GM11168 (cell line): ENCODE data around the gene MALRD1.

Experiments used
- in situ Hi-C: fragments of 300-500 bp; cut with MboI; formaldehyde crosslinking; loops from one replicate; pipeline ENCODE4 v1.12.0; 2022; ENCODE audit warnings: low sequenced_read_pairs; ENCODE audit not compliant: unreplicated experiment

Gene MALRD1

GRCh38 chr10:19098803-19099202 is 50.2 kb downstream of the MALRD1 start:
- in situ Hi-C loops, result no loop called here

GRCh38 chr10:19107406-19107805 is 58.8 kb downstream of the MALRD1 start:
- in situ Hi-C loops, result no loop called here

- in situ Hi-C loops, result no loop called here
Measured at GRCh38 chr10:19111501-19112267, 63.1 kb downstream of the MALRD1 start.

- in situ Hi-C loops, result no loop called here
Measured at GRCh38 chr10:19117438-19117837, 68.8 kb downstream of the MALRD1 start.

- in situ Hi-C loops, result no loop called here
Measured at GRCh38 chr10:19119191-19119590, 70.6 kb downstream of the MALRD1 start.

- in situ Hi-C loops, result no loop called here
Measured at GRCh38 chr10:19120381-19120908, 71.8 kb downstream of the MALRD1 start.

- in situ Hi-C loops, result no loop called here
Measured at GRCh38 chr10:19133992-19134391, 85.4 kb downstream of the MALRD1 start.

- in situ Hi-C loops, result no loop called here
Measured at GRCh38 chr10:19142967-19143366, 94.4 kb downstream of the MALRD1 start.

- in situ Hi-C loops, result no loop called here
Measured at GRCh38 chr10:19144206-19144605, 95.6 kb downstream of the MALRD1 start.

- in situ Hi-C loops, result no loop called here
Measured at GRCh38 chr10:19154375-19154774, 105.8 kb downstream of the MALRD1 start.

- in situ Hi-C loops, result no loop called here
Measured at GRCh38 chr10:19158358-19158757, 109.8 kb downstream of the MALRD1 start.

GRCh38 chr10:19158870-19159269 is 110.3 kb downstream of the MALRD1 start:
- in situ Hi-C loops, result no loop called here

- in situ Hi-C loops, result no loop called here
Measured at GRCh38 chr10:19164461-19164860, 115.9 kb downstream of the MALRD1 start.

GRCh38 chr10:19168584-19168983 is 120.0 kb downstream of the MALRD1 start:
- in situ Hi-C loops, result no loop called here

- in situ Hi-C loops, result no loop called here
Measured at GRCh38 chr10:19169041-19169440, 120.4 kb downstream of the MALRD1 start.

- in situ Hi-C loops, result no loop called here
Measured at GRCh38 chr10:19169684-19170083, 121.1 kb downstream of the MALRD1 start.

GRCh38 chr10:19178675-19179074 is 130.1 kb downstream of the MALRD1 start:
- in situ Hi-C loops, result no loop called here

- in situ Hi-C loops, result no loop called here
Measured at GRCh38 chr10:19184891-19185290, 136.3 kb downstream of the MALRD1 start.

GRCh38 chr10:19194866-19195265 is 146.3 kb downstream of the MALRD1 start:
- in situ Hi-C loops, result no loop called here

GRCh38 chr10:19195698-19196097 is 147.1 kb downstream of the MALRD1 start:
- in situ Hi-C loops, result no loop called here

- in situ Hi-C loops, result no loop called here
Measured at GRCh38 chr10:19200211-19200610, 151.6 kb downstream of the MALRD1 start.

- in situ Hi-C loops, result no loop called here
Measured at GRCh38 chr10:19204246-19204917, 155.8 kb downstream of the MALRD1 start.
